Glutamatergic neuron (in vitro differentiated cells): Measurements from ENCODE around the gene PUS10. TPM values are rescaled to one million over a fixed set of nuclear protein-coding genes. Genes with fewer than 3 reads are reported as not detected.
"Not testable (repeated sequence)": the region's sequence is repeated elsewhere in the genome, so short reads cannot be mapped to it uniquely, and the experiment has no call there.

Experiments used
- DNase-seq: peaks from one replicate; pipeline ENCODE4 v3.0.0; 2022
- H3K27ac Mint-ChIP-seq: one replicate; pipeline ENCODE4 v1.8.0; 2020; ENCODE audit warnings: mild to moderate bottlenecking, mixed read lengths, inconsistent platforms; ENCODE audit not compliant: unreplicated experiment
- H3K27me3 Mint-ChIP-seq: one replicate; pipeline ENCODE4 v1.8.0; 2020; ENCODE audit warnings: mild to moderate bottlenecking, moderate library complexity, mixed read lengths, inconsistent platforms; ENCODE audit not compliant: unreplicated experiment
- H3K36me3 Mint-ChIP-seq: one replicate; pipeline ENCODE4 v1.8.0; 2020; ENCODE audit warnings: mild to moderate bottlenecking, mixed read lengths, inconsistent platforms; ENCODE audit not compliant: unreplicated experiment
- H3K4me1 Mint-ChIP-seq: one replicate; pipeline ENCODE4 v1.8.0; 2020; ENCODE audit warnings: mild to moderate bottlenecking, low read depth, mixed read lengths, inconsistent platforms; ENCODE audit not compliant: unreplicated experiment
- H3K4me3 Mint-ChIP-seq: one replicate; pipeline ENCODE4 v1.8.0; 2020; ENCODE audit warnings: mild to moderate bottlenecking, mixed read lengths, inconsistent platforms; ENCODE audit not compliant: unreplicated experiment
- H3K9me3 Mint-ChIP-seq: one replicate; pipeline ENCODE4 v1.8.0; 2020; ENCODE audit warnings: mild to moderate bottlenecking, moderate library complexity, mixed read lengths, inconsistent platforms; ENCODE audit not compliant: unreplicated experiment
- total RNA-seq: library from RNA; stranded (reverse); fragmentation: NEBNext Ultra II Directional; extraction: Animal tissue kit (Norgen Biotek cat#: 25700); gene quantifications from one replicate; pipeline ENCODE4 v1.2.1, GENCODE V29; 2021; ENCODE audit not compliant: unreplicated experiment
- TF ChIP-seq, protein P1 (sequence below): fragments of 200-600 bp; sonication (generic); IDR thresholded peaks from one replicate; pipeline ENCODE4 v1.5.0; 2021; ENCODE audit not compliant: partially characterized antibody, unreplicated experiment

The PUS10 gene
- total RNA-seq, 1 donor from 2014 or later = 2.5 TPM

DNA sequence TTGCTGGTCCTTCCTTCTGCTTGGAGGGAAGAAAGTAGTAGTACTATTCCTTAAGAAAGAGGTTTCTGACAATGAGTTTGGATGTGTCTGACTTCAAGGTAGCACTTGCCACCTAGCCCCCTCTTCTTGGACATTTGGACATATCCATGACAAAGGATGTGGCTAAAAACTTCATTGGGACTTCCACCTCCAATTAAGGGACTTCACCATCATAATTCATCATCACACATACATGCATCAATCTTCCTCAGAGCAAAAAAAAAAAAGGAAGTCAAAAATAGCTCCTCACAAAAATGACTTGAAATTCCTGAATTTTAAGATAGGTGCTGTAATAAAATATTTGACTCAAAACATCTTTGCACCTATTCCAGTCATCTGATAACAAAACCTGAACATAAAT, 23.9 kb downstream of the PUS10 start:
- H3K27ac Mint-ChIP-seq = no peak overlapping the region
- TF ChIP-seq, protein P1, sequence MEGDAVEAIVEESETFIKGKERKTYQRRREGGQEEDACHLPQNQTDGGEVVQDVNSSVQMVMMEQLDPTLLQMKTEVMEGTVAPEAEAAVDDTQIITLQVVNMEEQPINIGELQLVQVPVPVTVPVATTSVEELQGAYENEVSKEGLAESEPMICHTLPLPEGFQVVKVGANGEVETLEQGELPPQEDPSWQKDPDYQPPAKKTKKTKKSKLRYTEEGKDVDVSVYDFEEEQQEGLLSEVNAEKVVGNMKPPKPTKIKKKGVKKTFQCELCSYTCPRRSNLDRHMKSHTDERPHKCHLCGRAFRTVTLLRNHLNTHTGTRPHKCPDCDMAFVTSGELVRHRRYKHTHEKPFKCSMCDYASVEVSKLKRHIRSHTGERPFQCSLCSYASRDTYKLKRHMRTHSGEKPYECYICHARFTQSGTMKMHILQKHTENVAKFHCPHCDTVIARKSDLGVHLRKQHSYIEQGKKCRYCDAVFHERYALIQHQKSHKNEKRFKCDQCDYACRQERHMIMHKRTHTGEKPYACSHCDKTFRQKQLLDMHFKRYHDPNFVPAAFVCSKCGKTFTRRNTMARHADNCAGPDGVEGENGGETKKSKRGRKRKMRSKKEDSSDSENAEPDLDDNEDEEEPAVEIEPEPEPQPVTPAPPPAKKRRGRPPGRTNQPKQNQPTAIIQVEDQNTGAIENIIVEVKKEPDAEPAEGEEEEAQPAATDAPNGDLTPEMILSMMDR = no peak
- H3K4me1 Mint-ChIP-seq = no peaks in the 10 kb centered on the region
- peaks cover 9% of the 10 kb centered on the region for H3K9me3 Mint-ChIP-seq
- no peak for DNase-seq
- no peak overlapping the region for H3K4me3 Mint-ChIP-seq
- H3K27me3 Mint-ChIP-seq = no peaks in the 10 kb centered on the region
- H3K36me3 Mint-ChIP-seq = peaks cover 10% of the 10 kb centered on the region

DNA sequence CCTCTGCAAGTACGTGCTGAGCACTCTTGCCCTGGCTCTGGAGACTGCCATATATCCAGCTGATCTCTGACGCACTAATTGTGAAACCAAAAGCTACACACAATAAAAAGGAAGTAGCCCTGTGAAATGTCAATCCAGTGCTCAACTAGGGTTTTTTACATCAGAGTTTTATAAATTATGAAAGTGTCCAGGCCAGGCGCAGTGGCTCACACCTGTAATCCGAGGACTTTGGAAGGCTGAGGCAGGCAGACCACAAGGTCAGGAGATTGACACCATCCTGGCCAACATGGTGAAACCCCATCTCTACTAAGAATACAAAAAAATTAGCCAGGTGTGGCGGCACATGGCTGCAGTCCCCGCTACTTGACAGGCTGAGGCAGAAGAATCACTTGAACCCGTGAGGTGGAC, 25.1 kb downstream of the PUS10 start:
- TF ChIP-seq, protein P1 = no peak

DNA sequence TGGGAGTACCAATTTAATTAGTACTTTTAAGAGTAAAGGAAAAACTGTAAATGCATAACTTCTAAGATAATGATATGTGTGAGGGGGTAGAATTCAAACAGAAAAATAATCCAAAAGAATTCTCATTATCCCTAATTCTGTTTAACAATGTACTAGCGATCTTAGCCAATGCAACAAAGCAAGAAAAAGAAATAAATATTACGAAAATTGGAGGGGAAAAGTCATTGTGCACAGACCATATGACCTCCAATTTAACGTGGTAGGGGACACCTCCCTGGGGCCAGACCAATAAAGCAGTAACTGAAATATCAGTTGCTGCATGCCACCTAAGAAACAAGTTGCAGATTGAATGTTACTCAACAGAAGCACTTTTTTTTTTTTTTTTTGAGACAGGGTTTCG, 26.4 kb downstream of the PUS10 start:
- peaks cover 9% of the 10 kb centered on the region for H3K9me3 Mint-ChIP-seq
- no peak for DNase-seq
- TF ChIP-seq, protein P1 = no peak
- no peak overlapping the region for H3K4me3 Mint-ChIP-seq
- no peaks in the 10 kb centered on the region for H3K4me1 Mint-ChIP-seq
- H3K27ac Mint-ChIP-seq = no peak overlapping the region
- no peaks in the 10 kb centered on the region for H3K27me3 Mint-ChIP-seq
- peaks cover 10% of the 10 kb centered on the region for H3K36me3 Mint-ChIP-seq

More for the DNA sequence above, 25.1 kb downstream of the PUS10 start:
- Mint-ChIP-seq H3K4me3 (no peak overlapping the region), H3K36me3 (peaks cover 10% of the 10 kb centered on the region), H3K4me1 (no peaks in the 10 kb centered on the region), H3K27me3 (no peaks in the 10 kb centered on the region), H3K9me3 (peaks cover 9% of the 10 kb centered on the region), H3K27ac (no peak overlapping the region)
- no peak for DNase-seq

DNA sequence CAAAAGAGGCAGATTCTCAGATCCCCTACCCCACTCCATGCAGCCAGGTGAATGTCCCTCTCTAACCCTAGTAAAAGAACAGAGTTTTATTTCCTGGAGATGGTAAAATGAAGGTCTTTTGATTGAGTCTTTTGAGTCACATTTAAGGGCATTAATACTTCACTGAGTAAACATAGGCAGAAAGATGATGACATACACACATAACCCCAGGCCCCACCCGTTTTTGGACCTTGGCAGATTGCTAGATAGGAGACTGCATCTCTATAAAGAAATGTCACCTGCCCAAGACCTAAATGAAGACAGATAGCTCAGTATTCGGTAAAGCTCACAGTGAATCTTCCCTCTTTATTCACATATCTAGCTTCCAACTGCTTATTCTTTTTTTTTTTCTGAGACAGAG, 28.8 kb downstream of the PUS10 start:
- H3K4me3 Mint-ChIP-seq = no peak overlapping the region
- peaks cover 10% of the 10 kb centered on the region for H3K36me3 Mint-ChIP-seq
- H3K4me1 Mint-ChIP-seq = no peaks in the 10 kb centered on the region
- no peaks in the 10 kb centered on the region for H3K27me3 Mint-ChIP-seq
- TF ChIP-seq, protein P1 = no peak
- H3K27ac Mint-ChIP-seq = no peak overlapping the region
- no peak for DNase-seq
- H3K9me3 Mint-ChIP-seq = peaks cover 9% of the 10 kb centered on the region

DNA sequence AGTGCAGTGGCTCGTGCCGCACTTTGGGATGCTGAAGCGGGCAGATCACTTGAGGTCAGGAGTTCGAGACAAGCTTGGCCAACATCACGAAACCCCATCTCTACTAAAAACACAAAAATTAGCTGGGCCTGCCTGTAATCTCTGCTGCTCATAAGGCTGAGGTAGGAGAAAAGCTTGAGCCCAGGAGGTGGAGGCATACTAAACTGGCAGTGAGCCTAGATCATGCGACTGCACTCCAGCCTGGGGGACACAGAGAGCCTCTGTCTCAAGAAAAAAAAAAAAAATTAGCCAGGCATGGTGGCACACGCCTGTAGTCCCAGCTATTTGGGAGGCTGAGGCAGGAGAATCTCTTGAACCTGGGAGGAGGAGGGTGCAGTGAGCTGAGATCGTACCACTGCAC, 30.4 kb downstream of the PUS10 start:
- H3K4me1 Mint-ChIP-seq = not testable (repeated sequence)

DNA sequence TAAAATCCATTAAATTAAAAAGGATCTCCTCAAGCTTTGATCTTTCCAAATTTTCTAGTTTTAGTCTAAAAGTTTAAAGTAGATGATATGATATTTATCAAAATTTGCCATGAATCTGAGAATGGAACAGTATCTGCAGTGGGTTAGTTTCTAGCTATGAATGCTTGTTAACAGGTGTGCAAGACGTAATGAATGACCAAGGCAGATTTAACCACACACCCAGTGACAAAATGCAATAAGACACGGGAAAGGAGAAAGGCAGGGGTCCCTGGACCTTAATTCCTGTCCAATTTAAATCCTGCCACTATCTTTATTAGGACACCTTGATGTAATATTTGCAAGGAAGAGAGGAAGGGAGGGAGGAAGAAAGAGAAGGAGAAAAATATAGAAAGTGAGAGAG, 31.0 kb downstream of the PUS10 start:
- no peaks in the 10 kb centered on the region for H3K27me3 Mint-ChIP-seq
- DNase-seq = no peak
- H3K9me3 Mint-ChIP-seq = peaks cover 4% of the 10 kb centered on the region
- H3K27ac Mint-ChIP-seq = no peak overlapping the region
- TF ChIP-seq, protein P1 = no peak
- no peak overlapping the region for H3K4me3 Mint-ChIP-seq
- peaks cover 10% of the 10 kb centered on the region for H3K36me3 Mint-ChIP-seq
- no peaks in the 10 kb centered on the region for H3K4me1 Mint-ChIP-seq

More for the DNA sequence above, 30.4 kb downstream of the PUS10 start:
- H3K27ac Mint-ChIP-seq, DNase-seq, H3K9me3 Mint-ChIP-seq, H3K27me3 Mint-ChIP-seq, H3K4me3 Mint-ChIP-seq, H3K36me3 Mint-ChIP-seq: not testable (repeated sequence)
